ENCODE data around the gene MCAT. TPM values are rescaled to one million over a fixed set of nuclear protein-coding genes. Genes with fewer than 3 reads are reported as not detected.
"Not testable (repeated sequence)": the region's sequence is repeated elsewhere in the genome, so short reads cannot be mapped to it uniquely, and the experiment has no call there.

MCAT gene
- total RNA-seq, 1 donor from 2014 or later = 4.6 TPM

DNA sequence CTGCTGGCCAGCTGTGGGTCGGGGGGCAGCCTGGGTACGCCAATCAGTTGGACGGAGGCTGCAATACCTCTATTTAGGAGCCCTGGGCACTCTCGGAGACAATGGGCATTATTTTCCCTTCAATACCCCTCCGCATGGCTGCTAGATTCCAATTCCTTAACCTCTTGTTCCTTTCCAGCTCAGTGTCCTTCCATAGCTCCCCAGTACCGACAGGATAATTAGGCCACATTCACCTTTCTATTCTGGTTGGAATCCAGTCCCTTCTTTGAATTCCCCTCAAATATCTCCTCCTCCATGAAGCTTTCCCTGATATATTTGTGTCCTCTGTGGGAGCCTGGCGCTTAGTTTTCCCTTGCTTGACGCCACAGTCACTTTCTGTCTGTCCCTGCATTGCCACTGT lies 36.9 kb downstream of the MCAT start:
- no peak for DNase-seq (ENCODE audit: low spot score in 2 of 2)
- no peak for TF ChIP-seq CTCF (IDR thresholded peaks at IDR 0.05)
- Histone ChIP-seq H3K4me1 (peaks cover 9 to 10% of the 10 kb centered on the region in 2 donors), H3K27ac (no peak overlapping the region), H3K9me3 (no peaks in the 10 kb centered on the region), H3K36me3 (no peaks in the 10 kb centered on the region), H3K27me3 (peaks cover 12% of the 10 kb centered on the region), H3K4me3 (no peak overlapping the region)
- intact Hi-C loops (cut with DNase I) = no loop called here

GRCh38 chr22:43104950-43105349 lies 38.2 kb downstream of the MCAT start:
- H3K9me3 ChIP-seq; H3K27ac ChIP-seq; H3K27me3 ChIP-seq; H3K36me3 ChIP-seq; H3K4me1 ChIP-seq; DNase-seq (ENCODE audit: low spot score in 2 of 2); intact Hi-C loops (cut with DNase I); H3K4me3 ChIP-seq: not testable (repeated sequence)

DNA sequence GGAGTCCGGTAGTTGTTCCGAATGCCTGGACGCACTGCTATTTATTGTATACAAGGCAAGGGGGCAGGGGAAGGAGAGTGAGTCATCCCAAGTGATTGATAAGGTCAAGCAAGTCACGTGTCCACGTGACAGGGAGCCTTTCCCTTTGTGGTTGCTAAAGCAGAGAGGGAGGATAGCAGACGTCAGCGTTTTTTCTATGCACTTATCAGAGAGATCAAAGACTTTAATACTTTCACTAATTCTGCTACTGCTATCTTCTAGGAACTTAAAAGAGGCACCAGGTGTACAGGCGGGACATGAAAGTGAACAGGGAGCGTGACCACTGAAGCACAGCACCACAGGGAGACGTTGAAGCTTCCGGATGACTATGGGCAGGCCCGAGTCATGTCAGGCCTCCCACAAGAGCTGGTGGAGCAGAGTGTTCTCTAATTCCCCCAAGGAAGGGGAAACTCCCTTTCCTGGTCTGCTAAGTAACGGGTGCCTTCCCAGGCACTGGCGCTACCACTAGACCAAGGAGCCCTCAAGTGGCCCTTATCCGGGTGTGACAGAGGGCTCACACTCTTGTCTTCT lies 39.1 kb downstream of the MCAT start:
- H3K27me3 ChIP-seq; H3K9me3 ChIP-seq; H3K4me1 ChIP-seq; H3K36me3 ChIP-seq; DNase-seq (ENCODE audit: low spot score in 2 of 2); intact Hi-C loops (cut with DNase I); H3K4me3 ChIP-seq; H3K27ac ChIP-seq: not testable (repeated sequence)

DNA sequence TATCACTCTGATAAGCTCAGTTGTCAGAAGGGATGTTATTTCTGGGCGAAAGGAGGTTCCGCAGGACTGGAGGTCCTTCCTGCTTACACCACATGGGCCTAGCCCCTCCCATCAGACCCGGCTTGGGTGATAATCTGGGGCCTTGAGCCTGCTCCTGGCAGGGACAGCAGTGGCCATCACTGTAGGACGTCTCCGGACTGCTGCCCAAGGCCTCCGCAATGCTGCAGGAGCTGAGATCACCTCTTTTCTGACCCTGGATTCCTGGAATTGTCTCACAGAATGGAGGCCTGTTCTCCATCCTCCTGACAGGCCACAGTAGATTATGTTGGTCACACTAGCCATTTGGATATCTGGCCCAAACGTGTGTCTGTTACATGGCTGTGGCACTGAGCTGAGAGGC lies 41.9 kb downstream of the MCAT start:
- Histone ChIP-seq H3K9me3 (no peaks in the 10 kb centered on the region), H3K27me3 (no peaks in the 10 kb centered on the region), H3K4me1 (no peaks in the 10 kb centered on the region), H3K27ac (no peak overlapping the region), H3K36me3 (no peaks in the 10 kb centered on the region), H3K4me3 (no peak overlapping the region)
- TF ChIP-seq CTCF (IDR thresholded peaks at IDR 0.05) = no peak
- no peak for DNase-seq (ENCODE audit: low spot score in 2 of 2)
- intact Hi-C loops (cut with DNase I) = no loop called here

DNA sequence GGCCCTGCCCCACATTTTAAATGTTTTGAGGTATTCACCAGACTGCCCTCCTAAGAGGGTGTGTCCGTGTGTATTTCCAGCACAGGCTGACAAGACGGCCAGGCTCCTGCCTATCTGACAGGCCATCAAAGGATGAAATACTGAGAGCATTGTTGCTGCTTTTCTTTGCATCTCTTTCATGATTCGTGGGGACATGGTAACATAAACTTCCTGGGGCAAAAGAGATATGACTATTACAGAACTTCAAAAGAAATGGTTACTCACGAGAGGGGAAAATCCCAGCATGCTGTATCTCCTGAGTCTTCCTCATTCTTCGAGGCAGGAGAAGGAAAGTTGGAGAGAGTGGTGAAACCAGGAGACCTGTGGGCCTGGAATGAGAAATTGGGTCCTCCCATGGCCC lies 43.0 kb downstream of the MCAT start:
- intact Hi-C loops (cut with DNase I) = no loop called here
- TF ChIP-seq CTCF (IDR thresholded peaks at IDR 0.05) = no peak
- no peak overlapping the region for H3K4me3 ChIP-seq
- H3K27me3 ChIP-seq = no peaks in the 10 kb centered on the region
- no peaks in the 10 kb centered on the region for H3K4me1 ChIP-seq
- DNase-seq (ENCODE audit: low spot score in 2 of 2) = no peak
- no peaks in the 10 kb centered on the region for H3K36me3 ChIP-seq
- H3K27ac ChIP-seq = no peak overlapping the region
- H3K9me3 ChIP-seq = no peaks in the 10 kb centered on the region

GRCh38 chr22:43099095-43099494 lies 44.1 kb downstream of the MCAT start:
- Histone ChIP-seq H3K4me3 (no peak overlapping the region), H3K27me3 (no peaks in the 10 kb centered on the region), H3K36me3 (no peaks in the 10 kb centered on the region), H3K9me3 (no peaks in the 10 kb centered on the region), H3K27ac (no peak overlapping the region), H3K4me1 (no peaks in the 10 kb centered on the region)
- DNase-seq (ENCODE audit: low spot score in 2 of 2) = no peak
- intact Hi-C loops (cut with DNase I) = no loop called here
- TF ChIP-seq CTCF (IDR thresholded peaks at IDR 0.05) = no peak

DNA sequence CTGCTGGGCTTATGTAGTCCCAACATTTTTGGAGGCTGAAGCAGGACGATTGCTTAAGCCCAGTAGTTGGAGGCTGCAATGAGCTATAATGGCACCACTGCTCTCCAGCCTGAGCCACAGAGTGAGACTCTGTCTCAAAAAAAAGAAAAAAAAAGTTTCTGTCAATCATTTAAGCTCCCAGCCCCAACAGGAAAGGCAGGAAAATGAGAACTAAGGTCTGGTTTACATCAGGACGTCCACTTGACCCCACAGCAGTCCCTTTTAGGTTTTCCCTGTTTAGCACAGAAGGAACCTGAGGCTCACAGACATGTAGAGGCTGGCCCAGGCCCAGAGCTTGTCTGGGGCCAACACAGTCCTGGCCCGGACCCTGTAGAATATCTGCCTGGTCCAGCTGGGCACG lies 44.8 kb downstream of the MCAT start:
- no peaks in the 10 kb centered on the region for H3K9me3 ChIP-seq
- no peaks in the 10 kb centered on the region for H3K4me1 ChIP-seq
- no peak overlapping the region for H3K4me3 ChIP-seq
- H3K27ac ChIP-seq = no peak overlapping the region
- H3K36me3 ChIP-seq = no peaks in the 10 kb centered on the region
- H3K27me3 ChIP-seq = no peaks in the 10 kb centered on the region
- DNase-seq (ENCODE audit: low spot score in 2 of 2) = no peak
- intact Hi-C loops (cut with DNase I) = no loop called here
- no peak for TF ChIP-seq CTCF (IDR thresholded peaks at IDR 0.05)
